Measurements from ENCODE around the gene PRR5L. TPM values are rescaled to one million over a fixed set of nuclear protein-coding genes. Genes with fewer than 3 reads are reported as not detected.

Gene PRR5L
- total and polyA plus RNA-seq, 9 of the 15 experiments (the other 6 are each of a cell fraction or from before 2014, with no cell fraction given) = 0.11 to 0.60 (median 0.36) TPM; not detected in 2

- no peak for TF ChIP-seq CBX8 (IDR thresholded peaks at IDR 0.05; ENCODE audit: borderline replicate concordance, extremely low read depth, low read depth, low read length, poor library complexity, severe bottlenecking)
- TF ChIP-seq SNIP1 (IDR thresholded peaks at IDR 0.05; ENCODE audit: low read depth) = no peak
Observed at GRCh38 chr11:36343436-36343835, 47.3 kb downstream of the PRR5L start (continued).

GRCh38 chr11:36345084-36345511, 49.0 kb downstream of the PRR5L start:
- Histone ChIP-seq H3K9me3 (replicated peaks; ENCODE audit: control insufficient read depth, insufficient read depth, low read depth, low read length) (no peaks in the 10 kb centered on the region), H3K4me2 (ENCODE audit: insufficient read depth, low read length) (no peak overlapping the region), H2AFZ (ENCODE audit: low read depth, low read length) (no peak overlapping the region), H3K27me3 (ENCODE audit: control insufficient read depth in 2 of 2, insufficient read depth in 2 of 2, low read length in 2 of 2) (peaks cover 16 to 40% of the 10 kb centered on the region in 2 experiments; a peak in 4 of 5 replicates), H3K9ac (ENCODE audit: insufficient read depth in 1 of 2, low read depth in 2 of 2, low read length in 2 of 2) (no peak overlapping the region), H3K36me3 (ENCODE audit: control insufficient read depth, insufficient read depth, low read length) (no peaks in the 10 kb centered on the region), H3K9me1 (ENCODE audit: control insufficient read depth, insufficient read depth, low read length) (no peaks in the 10 kb centered on the region), H4K20me1 (replicated peaks; ENCODE audit: control insufficient read depth, insufficient read depth, low read length) (no peaks in the 10 kb centered on the region), H3K4me1 (replicated peaks in 1 of 2; ENCODE audit: control insufficient read depth in 2 of 2, insufficient read depth in 2 of 2, low read length in 2 of 2) (no peaks in the 10 kb centered on the region), H3K79me2 (ENCODE audit: control insufficient read depth, insufficient read depth, low read length) (no peaks in the 10 kb centered on the region), H3K4me3 (no peak overlapping the region), H3K27ac (ENCODE audit: extremely low read depth, low read depth, low read length) (no peak overlapping the region)
- BruUV-seq (replicated peaks) = no TSS peak
- under 1% methylated on average over 11 of the region's 11 CpGs for WGBS (ENCODE audit: insufficient coverage, low coverage, missing lambda C conversion rate)
- ATAC-seq (no peak), FAIRE-seq (no peak), DNase-seq (ENCODE audit: extremely low read depth in 1 of 4, low spot score in 3 of 4) (no peak)
- in situ Hi-C loops (cut with MboI) (no loop called here), intact Hi-C loops (cut with micrococcal nuclease) (no loop called here)
- POLR2A ChIA-PET = no interaction called here
- TF ChIP-seq BHLHE40 (IDR thresholded peaks at IDR 0.05; ENCODE audit: low read length) = peak; percentile 49
- no peak for TF ChIP-seq NR2C1 (IDR thresholded peaks at IDR 0.05)
- TF ChIP-seq NR2C1 (tag; IDR thresholded peaks at IDR 0.05) = no peak
- no peak for TF ChIP-seq JUN (IDR thresholded peaks at IDR 0.05; ENCODE audit: borderline replicate concordance, low read depth, low read length)
- TF ChIP-seq JUN (CRISPR knock-in tag; IDR thresholded peaks at IDR 0.05; ENCODE audit: borderline replicate concordance) = no peak
- TF ChIP-seq UBTF (IDR thresholded peaks at IDR 0.05; ENCODE audit: borderline replicate concordance in 1 of 2, low read depth in 2 of 2, low read length in 2 of 2) = no peak
- TF ChIP-seq TEAD4 (IDR thresholded peaks at IDR 0.05; ENCODE audit: low read length) = no peak
- no peak for TF ChIP-seq TEAD4 (CRISPR knock-in tag; IDR thresholded peaks at IDR 0.05; ENCODE audit: borderline replicate concordance)
- no peak for TF ChIP-seq ZNF134 (CRISPR knock-in tag; conservative IDR thresholded peaks at IDR 0.05)
- TF ChIP-seq TAF7 (tag; IDR thresholded peaks at IDR 0.05) = no peak
- no peak for TF ChIP-seq ZNF586 (CRISPR knock-in tag; conservative IDR thresholded peaks at IDR 0.05)
- TF ChIP-seq ZNF324 (CRISPR knock-in tag; IDR thresholded peaks at IDR 0.05) = no peak
- CTCF ChIA-PET (ENCODE audit: low intra/inter-chr PET ratio) = no interaction called here

Measured in K562 (cell line).